ENCODE data around the gene CPNE6.
A peak's percentile ranks its signal among the peaks of the same experiment; 100 is the strongest.
"Not testable (repeated sequence)": the region's sequence is repeated elsewhere in the genome, so short reads cannot be mapped to it uniquely, and the experiment has no call there.

The CPNE6 gene

GRCh38 chr14:24105609-24106239, 34.4 kb downstream of the CPNE6 start:
- not testable (repeated sequence) for DNase-seq (ENCODE audit: low read depth in 2 of 2)

GRCh38 chr14:24106672-24107271, 35.4 kb downstream of the CPNE6 start:
- DNase-seq (ENCODE audit: low read depth in 2 of 2) = no peak

- no peak for DNase-seq (ENCODE audit: low read depth in 2 of 2)
Measured at GRCh38 chr14:24108336-24108874, 37.0 kb downstream of the CPNE6 start.

GRCh38 chr14:24110060-24110459, 38.7 kb downstream of the CPNE6 start:
- DNase-seq (ENCODE audit: low read depth in 2 of 2) = no peak

- no peak for DNase-seq (ENCODE audit: low read depth in 2 of 2)
Measured at GRCh38 chr14:24110523-24110922, 39.2 kb downstream of the CPNE6 start.

GRCh38 chr14:24113379-24113800, 42.0 kb downstream of the CPNE6 start:
- no peak for DNase-seq (ENCODE audit: low read depth in 2 of 2)

- peak; percentile 64 to 67 for DNase-seq (ENCODE audit: low read depth in 2 of 2)
Measured at GRCh38 chr14:24113801-24114531, 42.6 kb downstream of the CPNE6 start.

- peak; percentile 96 to 97 for DNase-seq (ENCODE audit: low read depth in 2 of 2)
Measured at GRCh38 chr14:24114532-24115421, 43.4 kb downstream of the CPNE6 start, which contains the start of the genes DCAF11 and NRL. TSS of gene DCAF11 (plus strand) at chr14:24114777. CDS start at chr14:24115595, 818 bp downstream. TSS of gene NRL (minus strand) at chr14:24114949. CDS start at chr14:24082848, 32,101 bp downstream.

GRCh38 chr14:24115422-24116127, 44.2 kb downstream of the CPNE6 start:
- DNase-seq (ENCODE audit: low read depth in 2 of 2) = no peak

- no peak for DNase-seq (ENCODE audit: low read depth in 2 of 2)
Measured at GRCh38 chr14:24116128-24116814, 44.9 kb downstream of the CPNE6 start.

- DNase-seq (ENCODE audit: low read depth in 2 of 2) = no peak
Measured at GRCh38 chr14:24117179-24117578, 45.8 kb downstream of the CPNE6 start.

GRCh38 chr14:24119691-24120090, 48.3 kb downstream of the CPNE6 start:
- DNase-seq (ENCODE audit: low read depth in 2 of 2) = no peak

GRCh38 chr14:24121210-24121609, 49.8 kb downstream of the CPNE6 start:
- no peak for DNase-seq (ENCODE audit: low read depth in 2 of 2)

GRCh38 chr14:24122416-24122815, 51.1 kb downstream of the CPNE6 start:
- DNase-seq (ENCODE audit: low read depth in 2 of 2) = no peak

GRCh38 chr14:24122898-24123297, 51.5 kb downstream of the CPNE6 start:
- DNase-seq (ENCODE audit: low read depth in 2 of 2) = no peak

- no peak for DNase-seq (ENCODE audit: low read depth in 2 of 2)
Measured at GRCh38 chr14:24123424-24124417, 52.4 kb downstream of the CPNE6 start.

- no peak for DNase-seq (ENCODE audit: low read depth in 2 of 2)
Measured at GRCh38 chr14:24126939-24127338, 55.6 kb downstream of the CPNE6 start.

- DNase-seq (ENCODE audit: low read depth in 2 of 2) = no peak
Measured at GRCh38 chr14:24127673-24128072, 56.3 kb downstream of the CPNE6 start.

Measured in activated CD4-positive, alpha-beta T cell treated with anti-CD3 and anti-CD28 coated beads for 24 hours (primary cell).